ENCODE data around the gene SLC39A8. TPM values are rescaled to one million over a fixed set of nuclear protein-coding genes. Genes with fewer than 3 reads are reported as not detected.
"Not testable (repeated sequence)": the region's sequence is repeated elsewhere in the genome, so short reads cannot be mapped to it uniquely, and the experiment has no call there.

SLC39A8 gene
- total RNA-seq, 1 donor from 2014 or later, result 7.9 TPM

DNA sequence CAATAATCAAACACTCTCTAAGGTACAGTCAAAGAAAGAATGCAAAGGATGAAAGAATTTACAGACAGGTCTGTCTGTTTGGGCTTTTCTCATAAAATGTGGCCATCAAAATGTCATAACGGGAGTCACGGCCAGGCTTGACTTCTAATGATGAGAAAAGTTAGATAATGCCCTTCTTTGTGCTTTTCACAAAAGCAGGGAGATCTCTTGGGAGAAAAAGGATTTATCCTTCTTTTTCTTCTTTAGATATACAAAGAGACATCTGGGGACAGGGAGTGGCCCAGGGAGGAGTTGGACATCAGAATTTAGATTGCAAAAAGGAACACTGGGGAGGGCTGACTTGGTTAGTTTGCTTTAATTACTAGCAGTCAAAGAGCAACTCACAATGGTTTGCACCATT is 93.1 kb downstream of the SLC39A8 start:
- Mint-ChIP-seq H3K27ac (no peak overlapping the region), H3K9me3 (peaks cover 4% of the 10 kb centered on the region), H3K4me3 (no peak overlapping the region), H3K4me1 (peaks cover 3% of the 10 kb centered on the region), H3K27me3 (ENCODE audit: low read depth) (no peaks in the 10 kb centered on the region), H3K36me3 (no peaks in the 10 kb centered on the region)
- TF ChIP-seq CTCF (IDR thresholded peaks at IDR 0.05; ENCODE audit: unreplicated experiment), result no peak
- DNase-seq (ENCODE audit: low spot score in 2 of 2, unreplicated experiment in 2 of 2), result no peak

DNA sequence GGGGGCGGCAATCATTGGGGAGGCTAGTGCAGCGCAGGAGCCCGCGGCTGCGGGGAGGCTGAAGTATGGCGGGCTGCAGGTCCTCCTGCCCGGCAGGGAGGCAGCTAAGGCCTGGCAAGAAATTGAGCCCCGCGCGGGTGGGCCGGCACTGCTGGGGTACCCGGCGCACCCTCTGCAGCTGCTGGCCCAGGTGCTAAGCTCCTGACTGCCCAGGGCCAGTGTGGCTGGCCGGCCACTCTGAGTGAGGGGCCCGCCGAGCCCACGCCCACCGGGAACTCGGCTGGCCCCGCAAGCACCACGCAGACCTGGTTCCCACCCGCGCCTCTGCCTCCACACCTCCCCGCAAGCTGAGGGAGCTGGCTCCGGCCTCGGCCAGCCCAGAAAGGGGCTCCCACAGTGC is 94.9 kb downstream of the SLC39A8 start:
- Mint-ChIP-seq H3K36me3 (no peaks in the 10 kb centered on the region), H3K4me1 (peaks cover 11% of the 10 kb centered on the region), H3K27me3 (ENCODE audit: low read depth) (no peaks in the 10 kb centered on the region), H3K27ac (no peak overlapping the region), H3K9me3 (peaks cover 7% of the 10 kb centered on the region), H3K4me3 (no peak overlapping the region)
- no peak for DNase-seq (ENCODE audit: low spot score in 2 of 2, unreplicated experiment in 2 of 2)
- TF ChIP-seq CTCF (IDR thresholded peaks at IDR 0.05; ENCODE audit: unreplicated experiment), result no peak

GRCh38 chr4:102247041-102247440 is 98.2 kb downstream of the SLC39A8 start:
- DNase-seq (ENCODE audit: low spot score in 2 of 2, unreplicated experiment in 2 of 2), result no peak
- Mint-ChIP-seq H3K27me3 (ENCODE audit: low read depth) (no peaks in the 10 kb centered on the region), H3K4me3 (no peak overlapping the region), H3K27ac (no peak overlapping the region), H3K4me1 (peaks cover 8% of the 10 kb centered on the region), H3K36me3 (no peaks in the 10 kb centered on the region), H3K9me3 (peaks cover 25% of the 10 kb centered on the region)
- TF ChIP-seq CTCF (IDR thresholded peaks at IDR 0.05; ENCODE audit: unreplicated experiment), result no peak

DNA sequence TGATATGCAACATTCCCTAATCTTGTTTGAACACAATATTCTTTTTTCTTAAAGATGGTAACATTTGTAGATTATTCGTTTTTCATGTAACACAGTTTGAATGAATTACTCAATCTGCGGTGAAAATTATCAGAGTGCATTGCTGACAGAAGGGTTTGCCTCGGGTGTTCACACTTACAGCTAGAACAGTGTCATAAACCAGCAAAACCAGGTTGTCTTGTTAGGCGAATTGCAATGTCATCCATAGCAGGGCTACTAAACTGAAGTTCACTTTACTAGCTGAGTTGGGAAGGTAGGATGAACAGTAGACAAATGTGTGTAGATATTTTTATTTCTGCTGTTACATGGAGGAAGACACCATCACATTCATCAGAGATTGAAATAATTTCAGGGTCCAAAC is 98.9 kb downstream of the SLC39A8 start:
- H3K4me3 Mint-ChIP-seq, result no peak overlapping the region
- H3K27ac Mint-ChIP-seq, result no peak overlapping the region
- H3K4me1 Mint-ChIP-seq, result peaks cover 8% of the 10 kb centered on the region
- no peak for TF ChIP-seq CTCF (IDR thresholded peaks at IDR 0.05; ENCODE audit: unreplicated experiment)
- DNase-seq (ENCODE audit: low spot score in 2 of 2, unreplicated experiment in 2 of 2), result no peak
- peaks cover 28% of the 10 kb centered on the region for H3K9me3 Mint-ChIP-seq
- no peaks in the 10 kb centered on the region for H3K27me3 Mint-ChIP-seq (ENCODE audit: low read depth)
- no peaks in the 10 kb centered on the region for H3K36me3 Mint-ChIP-seq

DNA sequence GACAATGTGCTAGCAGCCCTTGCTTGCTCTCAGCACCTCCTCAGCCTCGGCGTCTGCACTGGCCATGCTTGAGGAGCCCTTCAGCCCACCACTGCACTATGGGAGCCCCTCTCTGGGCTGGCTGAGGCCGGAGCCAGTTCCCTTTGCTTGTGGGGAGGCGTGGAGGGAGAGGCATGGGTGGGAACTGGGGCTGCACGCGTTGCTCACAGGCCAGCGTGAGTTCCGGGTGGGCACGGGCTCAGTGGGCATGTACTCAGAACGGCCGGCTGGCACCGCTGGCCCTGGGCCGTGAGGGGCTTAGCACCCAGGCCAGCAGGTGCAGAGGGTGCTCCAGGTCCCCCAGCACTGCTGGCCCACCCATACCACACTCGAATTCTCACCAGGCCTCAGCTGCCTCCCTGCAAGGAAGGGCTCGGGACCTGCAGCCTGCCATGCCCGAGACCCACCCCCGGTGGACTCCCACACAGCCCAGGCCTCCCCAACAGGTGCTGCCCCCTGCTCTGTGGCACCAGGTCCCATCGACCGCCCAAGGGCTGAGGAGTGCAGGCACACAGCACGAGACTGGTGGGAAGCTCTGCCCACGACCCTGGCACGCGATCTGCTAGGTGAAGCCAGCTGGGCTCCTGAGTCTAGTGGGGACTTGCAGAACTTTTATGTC is 100.3 kb downstream of the SLC39A8 start:
- H3K4me3 Mint-ChIP-seq, result no peak overlapping the region
- H3K36me3 Mint-ChIP-seq, result no peaks in the 10 kb centered on the region
- no peaks in the 10 kb centered on the region for H3K27me3 Mint-ChIP-seq (ENCODE audit: low read depth)
- peaks cover 39% of the 10 kb centered on the region for H3K9me3 Mint-ChIP-seq
- TF ChIP-seq CTCF (IDR thresholded peaks at IDR 0.05; ENCODE audit: unreplicated experiment), result no peak
- H3K27ac Mint-ChIP-seq, result no peak overlapping the region
- no peak for DNase-seq (ENCODE audit: low spot score in 2 of 2, unreplicated experiment in 2 of 2)
- peaks cover 8% of the 10 kb centered on the region for H3K4me1 Mint-ChIP-seq

- H3K27me3 Mint-ChIP-seq (ENCODE audit: low read depth); H3K4me1 Mint-ChIP-seq; H3K4me3 Mint-ChIP-seq; DNase-seq (ENCODE audit: low spot score in 2 of 2, unreplicated experiment in 2 of 2); H3K36me3 Mint-ChIP-seq; H3K27ac Mint-ChIP-seq: not testable (repeated sequence)
- H3K9me3 Mint-ChIP-seq, result peaks cover 35% of the 10 kb centered on the region
Observed at GRCh38 chr4:102243296-102243695, 102.0 kb downstream of the SLC39A8 start.
